Glutamatergic neuron (in vitro differentiated cells): ENCODE results near the gene ENPP3. TPM values are rescaled to one million over a fixed set of nuclear protein-coding genes. Genes with fewer than 3 reads are reported as not detected.

Experiments used
- DNase-seq: peaks from one replicate; pipeline ENCODE4 v3.0.0; 2022
- H3K27ac Mint-ChIP-seq: one replicate; pipeline ENCODE4 v1.8.0; 2020; ENCODE audit warnings: mild to moderate bottlenecking, mixed read lengths, inconsistent platforms; ENCODE audit not compliant: unreplicated experiment
- H3K27me3 Mint-ChIP-seq: one replicate; pipeline ENCODE4 v1.8.0; 2020; ENCODE audit warnings: mild to moderate bottlenecking, moderate library complexity, mixed read lengths, inconsistent platforms; ENCODE audit not compliant: unreplicated experiment
- H3K36me3 Mint-ChIP-seq: one replicate; pipeline ENCODE4 v1.8.0; 2020; ENCODE audit warnings: mild to moderate bottlenecking, mixed read lengths, inconsistent platforms; ENCODE audit not compliant: unreplicated experiment
- H3K4me1 Mint-ChIP-seq: one replicate; pipeline ENCODE4 v1.8.0; 2020; ENCODE audit warnings: mild to moderate bottlenecking, low read depth, mixed read lengths, inconsistent platforms; ENCODE audit not compliant: unreplicated experiment
- H3K4me3 Mint-ChIP-seq: one replicate; pipeline ENCODE4 v1.8.0; 2020; ENCODE audit warnings: mild to moderate bottlenecking, mixed read lengths, inconsistent platforms; ENCODE audit not compliant: unreplicated experiment
- H3K9me3 Mint-ChIP-seq: one replicate; pipeline ENCODE4 v1.8.0; 2020; ENCODE audit warnings: mild to moderate bottlenecking, moderate library complexity, mixed read lengths, inconsistent platforms; ENCODE audit not compliant: unreplicated experiment
- total RNA-seq: library from RNA; stranded (reverse); fragmentation: NEBNext Ultra II Directional; extraction: Animal tissue kit (Norgen Biotek cat#: 25700); gene quantifications from one replicate; pipeline ENCODE4 v1.2.1, GENCODE V29; 2021; ENCODE audit not compliant: unreplicated experiment
- TF ChIP-seq, protein P1 (sequence below): fragments of 200-600 bp; sonication (generic); IDR thresholded peaks from one replicate; pipeline ENCODE4 v1.5.0; 2021; ENCODE audit not compliant: partially characterized antibody, unreplicated experiment

The ENPP3 gene
- total RNA-seq, 1 donor from 2014 or later, result not detected

DNA sequence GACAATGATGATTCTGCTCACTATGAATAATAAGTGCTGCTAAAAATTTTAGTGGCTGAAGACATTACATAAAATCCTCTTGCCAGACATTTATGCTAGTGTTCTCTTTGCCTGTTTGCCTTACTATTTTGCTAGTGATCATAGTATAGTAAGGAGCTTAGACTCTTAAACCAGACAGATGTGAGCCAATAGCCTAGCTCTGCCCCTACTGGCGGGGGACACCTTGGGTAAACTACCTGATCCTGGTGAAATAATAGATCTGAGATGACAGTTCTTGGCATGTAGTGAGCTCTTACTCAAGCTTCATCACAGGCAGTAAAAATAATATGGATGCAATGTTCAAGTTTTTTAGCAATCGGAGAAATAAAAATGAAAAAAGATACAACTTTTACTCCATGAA, 18.8 kb downstream of the ENPP3 start:
- no peaks in the 10 kb centered on the region for H3K4me1 Mint-ChIP-seq
- no peak overlapping the region for H3K4me3 Mint-ChIP-seq
- TF ChIP-seq, protein P1, sequence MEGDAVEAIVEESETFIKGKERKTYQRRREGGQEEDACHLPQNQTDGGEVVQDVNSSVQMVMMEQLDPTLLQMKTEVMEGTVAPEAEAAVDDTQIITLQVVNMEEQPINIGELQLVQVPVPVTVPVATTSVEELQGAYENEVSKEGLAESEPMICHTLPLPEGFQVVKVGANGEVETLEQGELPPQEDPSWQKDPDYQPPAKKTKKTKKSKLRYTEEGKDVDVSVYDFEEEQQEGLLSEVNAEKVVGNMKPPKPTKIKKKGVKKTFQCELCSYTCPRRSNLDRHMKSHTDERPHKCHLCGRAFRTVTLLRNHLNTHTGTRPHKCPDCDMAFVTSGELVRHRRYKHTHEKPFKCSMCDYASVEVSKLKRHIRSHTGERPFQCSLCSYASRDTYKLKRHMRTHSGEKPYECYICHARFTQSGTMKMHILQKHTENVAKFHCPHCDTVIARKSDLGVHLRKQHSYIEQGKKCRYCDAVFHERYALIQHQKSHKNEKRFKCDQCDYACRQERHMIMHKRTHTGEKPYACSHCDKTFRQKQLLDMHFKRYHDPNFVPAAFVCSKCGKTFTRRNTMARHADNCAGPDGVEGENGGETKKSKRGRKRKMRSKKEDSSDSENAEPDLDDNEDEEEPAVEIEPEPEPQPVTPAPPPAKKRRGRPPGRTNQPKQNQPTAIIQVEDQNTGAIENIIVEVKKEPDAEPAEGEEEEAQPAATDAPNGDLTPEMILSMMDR, result no peak
- H3K27me3 Mint-ChIP-seq, result no peaks in the 10 kb centered on the region
- no peaks in the 10 kb centered on the region for H3K9me3 Mint-ChIP-seq
- DNase-seq, result no peak
- H3K27ac Mint-ChIP-seq, result no peak overlapping the region
- H3K36me3 Mint-ChIP-seq, result no peaks in the 10 kb centered on the region

DNA sequence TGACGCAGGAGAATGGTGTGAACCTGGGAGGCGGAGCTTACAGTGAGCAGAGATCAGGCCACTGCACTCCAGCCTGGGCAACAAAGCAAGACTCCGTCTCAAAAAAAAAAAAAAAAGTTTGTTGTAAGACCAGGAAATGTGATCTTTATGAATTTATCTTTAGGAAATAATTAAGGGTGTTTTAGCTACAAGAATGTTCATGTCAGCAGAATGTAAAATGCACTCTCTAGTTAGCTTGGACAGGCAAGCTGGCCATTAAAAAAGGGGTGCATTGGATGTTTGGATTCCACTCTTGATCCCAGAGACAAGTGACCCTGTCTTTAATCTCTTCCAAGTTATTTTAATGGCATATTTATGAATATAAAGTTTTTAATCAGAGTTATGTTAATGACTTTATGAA, 19.6 kb downstream of the ENPP3 start:
- no peak for DNase-seq
- H3K36me3 Mint-ChIP-seq, result no peaks in the 10 kb centered on the region
- no peaks in the 10 kb centered on the region for H3K4me1 Mint-ChIP-seq
- no peak overlapping the region for H3K4me3 Mint-ChIP-seq
- no peaks in the 10 kb centered on the region for H3K27me3 Mint-ChIP-seq
- TF ChIP-seq, protein P1, result no peak
- H3K27ac Mint-ChIP-seq, result no peak overlapping the region
- no peaks in the 10 kb centered on the region for H3K9me3 Mint-ChIP-seq

DNA sequence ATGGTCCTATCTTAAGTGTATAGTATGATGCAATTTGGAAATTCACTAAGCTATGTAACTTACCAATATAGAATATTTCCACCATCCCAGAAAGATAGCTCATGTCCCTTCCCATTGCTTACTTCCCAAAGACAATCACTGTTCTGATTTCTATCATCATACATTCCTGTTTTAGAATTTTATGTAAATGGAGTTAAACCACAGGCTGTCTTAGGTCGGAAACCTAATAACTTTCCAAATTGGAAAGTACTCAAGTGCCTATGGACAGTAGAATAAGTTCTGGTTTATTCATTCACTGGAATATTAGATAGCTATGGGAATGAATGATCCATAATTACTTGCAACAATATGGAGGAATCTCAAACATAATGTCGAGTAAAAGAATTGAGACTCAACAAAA, 20.1 kb downstream of the ENPP3 start:
- no peaks in the 10 kb centered on the region for H3K36me3 Mint-ChIP-seq
- H3K9me3 Mint-ChIP-seq, result no peaks in the 10 kb centered on the region
- no peak overlapping the region for H3K4me3 Mint-ChIP-seq
- no peak overlapping the region for H3K27ac Mint-ChIP-seq
- TF ChIP-seq, protein P1, result no peak
- DNase-seq, result no peak
- no peaks in the 10 kb centered on the region for H3K27me3 Mint-ChIP-seq
- no peaks in the 10 kb centered on the region for H3K4me1 Mint-ChIP-seq

DNA sequence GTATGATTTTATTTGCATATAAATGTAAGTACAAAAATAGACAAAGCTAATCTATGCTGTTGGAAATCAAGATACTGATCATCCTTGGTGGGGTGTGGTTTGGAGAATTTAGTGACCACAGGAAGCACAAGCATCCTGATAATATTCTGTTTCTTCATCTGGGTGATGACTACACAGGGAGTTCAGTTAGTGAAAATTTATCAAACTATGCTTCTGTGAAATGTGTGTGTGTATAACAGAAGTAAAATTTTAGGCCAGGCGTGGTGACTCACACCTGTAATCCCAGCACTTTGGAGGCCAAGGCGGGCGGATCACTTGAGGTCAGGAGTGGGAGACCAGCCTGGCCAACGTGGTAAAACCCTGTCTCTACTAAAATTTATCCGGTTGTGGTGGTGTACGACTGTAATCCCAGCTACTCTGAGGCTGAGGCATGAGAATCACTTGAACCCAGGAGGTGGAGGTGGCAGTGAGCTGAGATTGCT, 20.6 kb downstream of the ENPP3 start:
- H3K27ac Mint-ChIP-seq, result no peak overlapping the region
- no peaks in the 10 kb centered on the region for H3K4me1 Mint-ChIP-seq
- H3K27me3 Mint-ChIP-seq, result no peaks in the 10 kb centered on the region
- H3K4me3 Mint-ChIP-seq, result no peak overlapping the region
- no peaks in the 10 kb centered on the region for H3K9me3 Mint-ChIP-seq
- H3K36me3 Mint-ChIP-seq, result no peaks in the 10 kb centered on the region
- DNase-seq, result no peak
- TF ChIP-seq, protein P1, result no peak

DNA sequence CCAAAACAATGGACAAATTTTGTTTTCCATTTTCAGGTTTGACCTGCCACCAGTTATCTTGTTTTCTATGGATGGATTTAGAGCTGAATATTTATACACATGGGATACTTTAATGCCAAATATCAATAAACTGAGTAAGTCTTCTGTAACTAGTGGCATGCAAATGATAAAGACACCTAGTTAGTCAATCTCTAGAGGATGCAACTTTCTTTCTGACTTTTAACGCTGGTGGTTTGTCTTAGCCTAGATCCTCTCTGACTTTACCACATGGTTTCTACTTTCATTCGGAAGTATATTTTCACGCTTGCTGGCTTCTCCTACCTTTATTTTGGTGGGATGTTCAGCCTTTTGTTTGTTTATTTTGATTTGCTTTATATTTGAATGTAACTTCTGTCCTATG, 21.2 kb downstream of the ENPP3 start:
- H3K9me3 Mint-ChIP-seq, result no peaks in the 10 kb centered on the region
- H3K27me3 Mint-ChIP-seq, result no peaks in the 10 kb centered on the region
- DNase-seq, result no peak
- no peak overlapping the region for H3K27ac Mint-ChIP-seq
- H3K36me3 Mint-ChIP-seq, result no peaks in the 10 kb centered on the region
- TF ChIP-seq, protein P1, result no peak
- no peaks in the 10 kb centered on the region for H3K4me1 Mint-ChIP-seq
- H3K4me3 Mint-ChIP-seq, result no peak overlapping the region
